HEK293 (cell line): ENCODE results near the gene CHST3.

Experiments
- ZNF24 ChIP-seq: fragments of 450-650 bp; formaldehyde crosslinking; IDR thresholded peaks from 2 replicates; pipeline ENCODE4 v1.5.1; 2016; ENCODE audit warnings: missing biosample characterization, missing genetic modification characterization
- TF ChIP-seq, protein P1 (sequence below): fragments of 450-650 bp; formaldehyde crosslinking; IDR thresholded peaks from 2 replicates; pipeline ENCODE4 v1.5.1; 2016; ENCODE audit warnings: missing biosample characterization, missing genetic modification characterization
- TF ChIP-seq, protein P2 (sequence below): fragments of 450-650 bp; formaldehyde crosslinking; IDR thresholded peaks from 2 replicates; pipeline ENCODE4 v1.5.1; 2016; ENCODE audit warnings: missing biosample characterization, missing genetic modification characterization
- TF ChIP-seq, protein P3 (sequence below): sonication (generic); formaldehyde crosslinking; IDR thresholded peaks from 2 replicates; pipeline ENCODE4 v1.8.1; 2022; ENCODE audit warnings: mild to moderate bottlenecking, moderate library complexity, missing genetic modification reagents
- TF ChIP-seq, protein P4 (sequence below): fragments of 450-650 bp; formaldehyde crosslinking; IDR thresholded peaks from 2 replicates; pipeline ENCODE4 v1.5.1; 2017; ENCODE audit warnings: missing biosample characterization, missing genetic modification characterization
- TF ChIP-seq, protein P5 (sequence below): fragments of 450-650 bp; formaldehyde crosslinking; optimal IDR thresholded peaks from 2 replicates; pipeline ENCODE3; 2016; ENCODE audit warnings: missing biosample characterization, mild to moderate bottlenecking, missing genetic modification characterization

GRCh38 chr10:71981876-71982230 lies 17.7 kb downstream of the CHST3 start:
- TF ChIP-seq, protein P1, sequence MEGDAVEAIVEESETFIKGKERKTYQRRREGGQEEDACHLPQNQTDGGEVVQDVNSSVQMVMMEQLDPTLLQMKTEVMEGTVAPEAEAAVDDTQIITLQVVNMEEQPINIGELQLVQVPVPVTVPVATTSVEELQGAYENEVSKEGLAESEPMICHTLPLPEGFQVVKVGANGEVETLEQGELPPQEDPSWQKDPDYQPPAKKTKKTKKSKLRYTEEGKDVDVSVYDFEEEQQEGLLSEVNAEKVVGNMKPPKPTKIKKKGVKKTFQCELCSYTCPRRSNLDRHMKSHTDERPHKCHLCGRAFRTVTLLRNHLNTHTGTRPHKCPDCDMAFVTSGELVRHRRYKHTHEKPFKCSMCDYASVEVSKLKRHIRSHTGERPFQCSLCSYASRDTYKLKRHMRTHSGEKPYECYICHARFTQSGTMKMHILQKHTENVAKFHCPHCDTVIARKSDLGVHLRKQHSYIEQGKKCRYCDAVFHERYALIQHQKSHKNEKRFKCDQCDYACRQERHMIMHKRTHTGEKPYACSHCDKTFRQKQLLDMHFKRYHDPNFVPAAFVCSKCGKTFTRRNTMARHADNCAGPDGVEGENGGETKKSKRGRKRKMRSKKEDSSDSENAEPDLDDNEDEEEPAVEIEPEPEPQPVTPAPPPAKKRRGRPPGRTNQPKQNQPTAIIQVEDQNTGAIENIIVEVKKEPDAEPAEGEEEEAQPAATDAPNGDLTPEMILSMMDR: no peak
- TF ChIP-seq, protein P2, sequence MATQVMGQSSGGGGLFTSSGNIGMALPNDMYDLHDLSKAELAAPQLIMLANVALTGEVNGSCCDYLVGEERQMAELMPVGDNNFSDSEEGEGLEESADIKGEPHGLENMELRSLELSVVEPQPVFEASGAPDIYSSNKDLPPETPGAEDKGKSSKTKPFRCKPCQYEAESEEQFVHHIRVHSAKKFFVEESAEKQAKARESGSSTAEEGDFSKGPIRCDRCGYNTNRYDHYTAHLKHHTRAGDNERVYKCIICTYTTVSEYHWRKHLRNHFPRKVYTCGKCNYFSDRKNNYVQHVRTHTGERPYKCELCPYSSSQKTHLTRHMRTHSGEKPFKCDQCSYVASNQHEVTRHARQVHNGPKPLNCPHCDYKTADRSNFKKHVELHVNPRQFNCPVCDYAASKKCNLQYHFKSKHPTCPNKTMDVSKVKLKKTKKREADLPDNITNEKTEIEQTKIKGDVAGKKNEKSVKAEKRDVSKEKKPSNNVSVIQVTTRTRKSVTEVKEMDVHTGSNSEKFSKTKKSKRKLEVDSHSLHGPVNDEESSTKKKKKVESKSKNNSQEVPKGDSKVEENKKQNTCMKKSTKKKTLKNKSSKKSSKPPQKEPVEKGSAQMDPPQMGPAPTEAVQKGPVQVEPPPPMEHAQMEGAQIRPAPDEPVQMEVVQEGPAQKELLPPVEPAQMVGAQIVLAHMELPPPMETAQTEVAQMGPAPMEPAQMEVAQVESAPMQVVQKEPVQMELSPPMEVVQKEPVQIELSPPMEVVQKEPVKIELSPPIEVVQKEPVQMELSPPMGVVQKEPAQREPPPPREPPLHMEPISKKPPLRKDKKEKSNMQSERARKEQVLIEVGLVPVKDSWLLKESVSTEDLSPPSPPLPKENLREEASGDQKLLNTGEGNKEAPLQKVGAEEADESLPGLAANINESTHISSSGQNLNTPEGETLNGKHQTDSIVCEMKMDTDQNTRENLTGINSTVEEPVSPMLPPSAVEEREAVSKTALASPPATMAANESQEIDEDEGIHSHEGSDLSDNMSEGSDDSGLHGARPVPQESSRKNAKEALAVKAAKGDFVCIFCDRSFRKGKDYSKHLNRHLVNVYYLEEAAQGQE (tag by site-specific recombination): no peak
- TF ChIP-seq, protein P3, sequence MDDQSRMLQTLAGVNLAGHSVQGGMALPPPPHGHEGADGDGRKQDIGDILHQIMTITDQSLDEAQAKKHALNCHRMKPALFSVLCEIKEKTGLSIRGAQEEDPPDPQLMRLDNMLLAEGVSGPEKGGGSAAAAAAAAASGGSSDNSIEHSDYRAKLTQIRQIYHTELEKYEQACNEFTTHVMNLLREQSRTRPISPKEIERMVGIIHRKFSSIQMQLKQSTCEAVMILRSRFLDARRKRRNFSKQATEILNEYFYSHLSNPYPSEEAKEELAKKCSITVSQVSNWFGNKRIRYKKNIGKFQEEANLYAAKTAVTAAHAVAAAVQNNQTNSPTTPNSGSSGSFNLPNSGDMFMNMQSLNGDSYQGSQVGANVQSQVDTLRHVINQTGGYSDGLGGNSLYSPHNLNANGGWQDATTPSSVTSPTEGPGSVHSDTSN (CRISPR knock-in tag): no peak
- TF ChIP-seq, protein P4, sequence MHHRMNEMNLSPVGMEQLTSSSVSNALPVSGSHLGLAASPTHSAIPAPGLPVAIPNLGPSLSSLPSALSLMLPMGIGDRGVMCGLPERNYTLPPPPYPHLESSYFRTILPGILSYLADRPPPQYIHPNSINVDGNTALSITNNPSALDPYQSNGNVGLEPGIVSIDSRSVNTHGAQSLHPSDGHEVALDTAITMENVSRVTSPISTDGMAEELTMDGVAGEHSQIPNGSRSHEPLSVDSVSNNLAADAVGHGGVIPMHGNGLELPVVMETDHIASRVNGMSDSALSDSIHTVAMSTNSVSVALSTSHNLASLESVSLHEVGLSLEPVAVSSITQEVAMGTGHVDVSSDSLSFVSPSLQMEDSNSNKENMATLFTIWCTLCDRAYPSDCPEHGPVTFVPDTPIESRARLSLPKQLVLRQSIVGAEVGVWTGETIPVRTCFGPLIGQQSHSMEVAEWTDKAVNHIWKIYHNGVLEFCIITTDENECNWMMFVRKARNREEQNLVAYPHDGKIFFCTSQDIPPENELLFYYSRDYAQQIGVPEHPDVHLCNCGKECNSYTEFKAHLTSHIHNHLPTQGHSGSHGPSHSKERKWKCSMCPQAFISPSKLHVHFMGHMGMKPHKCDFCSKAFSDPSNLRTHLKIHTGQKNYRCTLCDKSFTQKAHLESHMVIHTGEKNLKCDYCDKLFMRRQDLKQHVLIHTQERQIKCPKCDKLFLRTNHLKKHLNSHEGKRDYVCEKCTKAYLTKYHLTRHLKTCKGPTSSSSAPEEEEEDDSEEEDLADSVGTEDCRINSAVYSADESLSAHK (tag by site-specific recombination): no peak
- TF ChIP-seq, protein P5, sequence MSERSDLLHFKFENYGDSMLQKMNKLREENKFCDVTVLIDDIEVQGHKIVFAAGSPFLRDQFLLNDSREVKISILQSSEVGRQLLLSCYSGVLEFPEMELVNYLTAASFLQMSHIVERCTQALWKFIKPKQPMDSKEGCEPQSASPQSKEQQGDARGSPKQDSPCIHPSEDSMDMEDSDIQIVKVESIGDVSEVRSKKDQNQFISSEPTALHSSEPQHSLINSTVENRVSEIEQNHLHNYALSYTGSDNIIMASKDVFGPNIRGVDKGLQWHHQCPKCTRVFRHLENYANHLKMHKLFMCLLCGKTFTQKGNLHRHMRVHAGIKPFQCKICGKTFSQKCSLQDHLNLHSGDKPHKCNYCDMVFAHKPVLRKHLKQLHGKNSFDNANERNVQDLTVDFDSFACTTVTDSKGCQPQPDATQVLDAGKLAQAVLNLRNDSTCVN (tag by site-specific recombination): no peak
- TF ChIP-seq ZNF24 (tag by site-specific recombination): no peak
